ENCODE measurements around the gene GDPD1.
"Not testable (repeated sequence)": the region's sequence is repeated elsewhere in the genome, so short reads cannot be mapped to it uniquely, and the experiment has no call there.

GDPD1 gene

DNA sequence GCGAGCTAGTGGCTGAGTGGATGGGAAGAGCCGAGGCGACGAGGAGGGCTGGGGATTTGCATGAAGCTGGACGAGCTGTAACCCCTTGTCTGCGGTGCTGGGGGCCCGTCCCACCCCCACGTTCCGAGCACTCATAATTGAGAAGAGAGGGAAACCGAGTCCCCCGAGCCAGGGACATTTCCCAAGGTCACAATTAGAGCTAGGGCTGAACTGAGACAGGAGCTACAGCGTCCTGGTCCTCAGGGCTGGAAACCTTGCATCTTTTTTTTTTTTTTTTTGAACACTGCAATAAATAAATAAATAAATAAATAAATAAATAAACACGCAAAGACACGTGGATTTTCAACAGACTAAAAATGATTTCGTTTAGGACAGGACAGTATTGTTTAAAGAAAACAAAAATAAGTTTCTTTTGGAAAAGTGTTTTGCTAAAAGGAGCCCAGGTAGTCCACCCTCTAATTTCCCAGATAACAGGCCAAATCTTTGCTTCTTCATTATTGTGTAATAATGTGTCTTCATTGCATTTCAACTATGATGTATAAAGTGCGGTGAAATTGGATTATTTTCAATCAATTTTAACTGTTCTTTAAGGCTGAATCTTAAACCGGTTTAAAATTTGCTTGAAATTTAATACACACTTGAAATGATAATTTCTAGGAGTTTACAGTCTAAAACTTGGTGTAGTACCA lies 992 bp downstream of the GDPD1 start:
- Histone ChIP-seq H3K9me3 (ENCODE audit: insufficient read depth, low read depth, low read length) (no peaks in the 10 kb centered on the region), H3K27ac (ENCODE audit: low read depth, low read length) (no peak overlapping the region), H3K9ac (ENCODE audit: low read length) (peak overlapping the region; percentile 70), H4K8ac (ENCODE audit: low read depth, low read length) (peak overlapping the region; percentile 85), H3K4ac (ENCODE audit: low read depth, low read length) (no peak overlapping the region), H2BK12ac (ENCODE audit: low read length) (no peak overlapping the region), H3K4me2 (ENCODE audit: low read length) (peak overlapping the region; percentile 90), H4K91ac (ENCODE audit: low read depth, low read length) (peak overlapping the region; percentile 64), H2BK5ac (ENCODE audit: low read depth, low read length, poor library complexity) (peak overlapping the region; percentile 44), H3K27me3 (ENCODE audit: insufficient read depth, low read length) (no peaks in the 10 kb centered on the region), H2AFZ (ENCODE audit: insufficient read depth, low read length, poor library complexity) (peak overlapping the region; percentile 80), H4K12ac (ENCODE audit: low read depth, low read length) (no peak overlapping the region), H2BK120ac (ENCODE audit: insufficient read depth, low read length, poor library complexity) (no peak overlapping the region), H2AK5ac (ENCODE audit: low read length) (no peak overlapping the region), H3K14ac (ENCODE audit: low read length) (peak overlapping the region; percentile 76), H3K18ac (ENCODE audit: low read length) (peak overlapping the region; percentile 42), H3K36me3 (ENCODE audit: control insufficient read depth in 1 of 2, insufficient read depth in 2 of 2, low read length in 2 of 2) (no peaks in the 10 kb centered on the region), H3K4me1 (ENCODE audit: control insufficient read depth in 1 of 2, insufficient read depth in 2 of 2, low read length in 2 of 2) (peaks cover 0 to 5% of the 10 kb centered on the region in 2 experiments), H3K79me1 (ENCODE audit: low read length) (peaks cover 4% of the 10 kb centered on the region), H3K4me3 (ENCODE audit: low read depth, low read length) (peak overlapping the region; percentile 74), H3K23ac (ENCODE audit: low read length) (no peak overlapping the region), H3K79me2 (ENCODE audit: control insufficient read depth, insufficient read depth, low read length, poor library complexity) (peaks cover 8% of the 10 kb centered on the region)
- peak in 1 of 2 donors; percentile 13 for DNase-seq
- WGBS (ENCODE audit: extremely low coverage, insufficient coverage, insufficient read length), result no CpG with 5 or more reads among the region's 17 CpGs

DNA sequence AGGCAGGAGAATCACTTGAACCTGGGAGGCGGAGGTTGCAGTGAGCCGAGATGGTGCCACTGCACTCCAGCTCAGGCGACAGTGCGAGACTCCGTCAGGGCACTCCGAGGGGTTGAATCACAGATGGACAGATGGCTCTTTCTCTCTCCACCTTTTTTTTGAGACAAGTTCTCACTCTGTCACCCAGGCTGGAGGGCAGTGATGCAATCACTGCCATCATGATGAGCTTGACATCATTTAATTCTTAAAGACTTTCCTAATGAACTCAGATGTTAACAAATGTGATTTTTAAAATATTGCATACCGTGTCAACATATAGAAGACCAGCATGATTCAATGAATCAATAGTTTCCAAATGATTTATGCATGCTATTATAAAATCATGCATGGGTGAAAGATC lies 3.5 kb downstream of the GDPD1 start:
- Histone ChIP-seq H3K27me3 (ENCODE audit: insufficient read depth, low read length) (no peaks in the 10 kb centered on the region), H4K8ac (ENCODE audit: low read depth, low read length) (no peak overlapping the region), H2BK120ac (ENCODE audit: insufficient read depth, low read length, poor library complexity) (no peak overlapping the region), H3K79me2 (ENCODE audit: control insufficient read depth, insufficient read depth, low read length, poor library complexity) (peaks cover 8% of the 10 kb centered on the region), H2BK12ac (ENCODE audit: low read length) (no peak overlapping the region), H4K91ac (ENCODE audit: low read depth, low read length) (no peak overlapping the region), H3K14ac (ENCODE audit: low read length) (no peak overlapping the region), H3K4ac (ENCODE audit: low read depth, low read length) (no peak overlapping the region), H2AK5ac (ENCODE audit: low read length) (no peak overlapping the region), H3K4me2 (ENCODE audit: low read length) (no peak overlapping the region), H3K23ac (ENCODE audit: low read length) (no peak overlapping the region), H3K4me1 (ENCODE audit: control insufficient read depth in 1 of 2, insufficient read depth in 2 of 2, low read length in 2 of 2) (peaks cover 0 to 5% of the 10 kb centered on the region in 2 experiments), H2AFZ (ENCODE audit: insufficient read depth, low read length, poor library complexity) (no peak overlapping the region), H3K27ac (ENCODE audit: low read depth, low read length) (no peak overlapping the region), H3K36me3 (ENCODE audit: control insufficient read depth in 1 of 2, insufficient read depth in 2 of 2, low read length in 2 of 2) (no peaks in the 10 kb centered on the region), H4K12ac (ENCODE audit: low read depth, low read length) (no peak overlapping the region), H3K4me3 (ENCODE audit: low read depth, low read length) (no peak overlapping the region), H2BK5ac (ENCODE audit: low read depth, low read length, poor library complexity) (no peak overlapping the region), H3K9me3 (ENCODE audit: insufficient read depth, low read depth, low read length) (no peaks in the 10 kb centered on the region), H3K18ac (ENCODE audit: low read length) (no peak overlapping the region), H3K9ac (ENCODE audit: low read length) (no peak overlapping the region), H3K79me1 (ENCODE audit: low read length) (peaks cover 4% of the 10 kb centered on the region)
- DNase-seq, result peak in 1 of 2 donors; percentile 22
- no CpG with 5 or more reads among the region's 7 CpGs for WGBS (ENCODE audit: extremely low coverage, insufficient coverage, insufficient read length)

DNA sequence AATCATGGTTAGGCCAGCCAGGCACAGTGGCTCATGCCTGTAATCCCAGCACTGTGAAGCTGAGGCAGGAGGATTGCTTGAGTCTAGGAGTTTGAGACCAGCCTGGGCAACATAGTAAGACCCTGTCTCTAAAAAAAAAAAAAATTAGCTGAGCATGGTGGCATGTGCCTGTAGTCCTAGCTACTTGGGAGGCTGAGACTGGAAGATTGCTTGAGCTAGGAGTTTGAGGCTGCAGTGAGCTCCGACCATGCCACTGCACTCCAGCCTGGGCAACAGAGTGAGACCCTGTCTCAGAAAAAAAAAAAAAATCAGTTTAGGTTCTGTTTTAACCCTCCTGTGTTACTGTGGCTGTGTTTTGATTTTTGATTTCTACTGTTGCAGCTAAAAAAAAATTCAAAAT lies 8.3 kb downstream of the GDPD1 start:
- H3K79me1 ChIP-seq (ENCODE audit: low read length); H4K91ac ChIP-seq (ENCODE audit: low read depth, low read length); H3K23ac ChIP-seq (ENCODE audit: low read length); H3K18ac ChIP-seq (ENCODE audit: low read length); H3K14ac ChIP-seq (ENCODE audit: low read length); H3K79me2 ChIP-seq (ENCODE audit: control insufficient read depth, insufficient read depth, low read length, poor library complexity); H2BK120ac ChIP-seq (ENCODE audit: insufficient read depth, low read length, poor library complexity); H3K4me1 ChIP-seq (ENCODE audit: control insufficient read depth in 1 of 2, insufficient read depth in 2 of 2, low read length in 2 of 2); H3K27ac ChIP-seq (ENCODE audit: low read depth, low read length); H3K36me3 ChIP-seq (ENCODE audit: control insufficient read depth in 1 of 2, insufficient read depth in 2 of 2, low read length in 2 of 2); H2AFZ ChIP-seq (ENCODE audit: insufficient read depth, low read length, poor library complexity); H3K4me2 ChIP-seq (ENCODE audit: low read length); H2BK12ac ChIP-seq (ENCODE audit: low read length); DNase-seq; H3K27me3 ChIP-seq (ENCODE audit: insufficient read depth, low read length); H4K12ac ChIP-seq (ENCODE audit: low read depth, low read length); H3K9me3 ChIP-seq (ENCODE audit: insufficient read depth, low read depth, low read length); H3K9ac ChIP-seq (ENCODE audit: low read length); H2BK5ac ChIP-seq (ENCODE audit: low read depth, low read length, poor library complexity); H3K4ac ChIP-seq (ENCODE audit: low read depth, low read length); H4K8ac ChIP-seq (ENCODE audit: low read depth, low read length); H2AK5ac ChIP-seq (ENCODE audit: low read length); H3K4me3 ChIP-seq (ENCODE audit: low read depth, low read length): not testable (repeated sequence)
- WGBS (ENCODE audit: extremely low coverage, insufficient coverage, insufficient read length), result no CpG with 5 or more reads among the region's 1 CpG

DNA sequence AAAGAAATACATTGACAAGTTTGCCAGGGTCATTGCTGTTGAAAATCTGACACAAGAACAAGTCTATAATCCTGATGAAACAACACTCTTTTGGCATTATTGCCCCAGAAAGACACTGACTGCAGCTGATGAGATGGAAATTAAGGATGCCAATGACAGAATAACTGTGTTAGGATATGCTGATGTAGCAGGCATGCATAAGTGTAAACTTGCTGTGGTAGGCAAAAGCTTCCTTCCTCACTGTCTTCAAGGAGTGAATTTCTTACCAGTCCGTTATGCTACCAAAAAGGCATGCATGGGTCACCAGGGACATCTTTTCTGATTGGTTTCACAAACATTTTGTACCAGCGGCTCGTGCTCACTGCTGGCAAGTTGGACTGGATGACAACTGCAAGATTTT lies 10.5 kb downstream of the GDPD1 start:
- no CpG with 5 or more reads among the region's 3 CpGs for WGBS (ENCODE audit: extremely low coverage, insufficient coverage, insufficient read length)
- Histone ChIP-seq H3K79me2 (ENCODE audit: control insufficient read depth, insufficient read depth, low read length, poor library complexity) (no peaks in the 10 kb centered on the region), H4K12ac (ENCODE audit: low read depth, low read length) (no peak overlapping the region), H2BK5ac (ENCODE audit: low read depth, low read length, poor library complexity) (no peak overlapping the region), H3K4me2 (ENCODE audit: low read length) (no peak overlapping the region), H4K91ac (ENCODE audit: low read depth, low read length) (no peak overlapping the region), H2AK5ac (ENCODE audit: low read length) (no peak overlapping the region), H3K4me3 (ENCODE audit: low read depth, low read length) (no peak overlapping the region), H3K9ac (ENCODE audit: low read length) (no peak overlapping the region), H3K4ac (ENCODE audit: low read depth, low read length) (no peak overlapping the region), H3K27ac (ENCODE audit: low read depth, low read length) (no peak overlapping the region), H2BK120ac (ENCODE audit: insufficient read depth, low read length, poor library complexity) (no peak overlapping the region), H3K36me3 (ENCODE audit: control insufficient read depth in 1 of 2, insufficient read depth in 2 of 2, low read length in 2 of 2) (no peaks in the 10 kb centered on the region), H3K9me3 (ENCODE audit: insufficient read depth, low read depth, low read length) (no peaks in the 10 kb centered on the region), H3K14ac (ENCODE audit: low read length) (no peak overlapping the region), H3K18ac (ENCODE audit: low read length) (no peak overlapping the region), H2AFZ (ENCODE audit: insufficient read depth, low read length, poor library complexity) (no peak overlapping the region), H3K27me3 (ENCODE audit: insufficient read depth, low read length) (no peaks in the 10 kb centered on the region), H3K79me1 (ENCODE audit: low read length) (no peaks in the 10 kb centered on the region), H3K23ac (ENCODE audit: low read length) (no peak overlapping the region), H3K4me1 (ENCODE audit: control insufficient read depth in 1 of 2, insufficient read depth in 2 of 2, low read length in 2 of 2) (no peaks in the 10 kb centered on the region), H2BK12ac (ENCODE audit: low read length) (no peak overlapping the region), H4K8ac (ENCODE audit: low read depth, low read length) (no peak overlapping the region)
- DNase-seq, result no peak
